Measurements from ENCODE around the gene NFXL1.

Gene NFXL1

DNA sequence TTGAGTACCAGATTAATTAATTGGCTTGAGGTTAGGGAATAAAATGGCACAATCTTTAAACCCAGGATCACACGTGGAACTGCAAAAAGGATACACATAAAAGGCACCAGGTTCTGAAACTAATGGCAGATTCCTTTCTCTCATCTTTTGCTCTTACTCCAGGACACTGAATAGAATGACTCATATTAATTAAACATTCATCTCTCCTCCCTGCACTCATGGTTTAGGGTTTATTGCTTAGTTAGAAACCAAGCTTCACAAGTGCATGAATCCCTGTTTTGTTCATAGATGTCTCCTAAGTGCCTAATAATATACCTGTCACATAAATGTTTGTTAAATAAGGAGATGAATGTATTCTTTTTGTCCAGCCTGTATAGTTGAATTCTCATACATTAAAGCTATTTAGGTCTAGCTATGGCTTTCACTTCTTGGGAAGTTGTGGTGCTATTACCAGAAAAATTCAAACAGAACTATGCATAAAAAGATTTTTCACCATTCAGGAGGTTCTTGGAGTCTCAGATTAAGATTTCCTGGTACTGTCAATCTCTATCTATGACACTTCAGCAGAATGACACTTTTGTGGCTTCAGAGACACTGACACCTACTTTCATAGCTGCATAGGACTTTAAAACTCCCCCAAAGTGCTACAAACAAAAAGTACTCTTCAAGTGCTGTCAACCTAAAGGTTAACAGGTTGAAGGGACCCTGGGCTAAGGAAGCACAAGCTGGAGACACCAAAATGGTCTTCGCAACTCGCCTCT is 83.9 kb downstream of the NFXL1 start:
- no peak for DNase-seq

DNA sequence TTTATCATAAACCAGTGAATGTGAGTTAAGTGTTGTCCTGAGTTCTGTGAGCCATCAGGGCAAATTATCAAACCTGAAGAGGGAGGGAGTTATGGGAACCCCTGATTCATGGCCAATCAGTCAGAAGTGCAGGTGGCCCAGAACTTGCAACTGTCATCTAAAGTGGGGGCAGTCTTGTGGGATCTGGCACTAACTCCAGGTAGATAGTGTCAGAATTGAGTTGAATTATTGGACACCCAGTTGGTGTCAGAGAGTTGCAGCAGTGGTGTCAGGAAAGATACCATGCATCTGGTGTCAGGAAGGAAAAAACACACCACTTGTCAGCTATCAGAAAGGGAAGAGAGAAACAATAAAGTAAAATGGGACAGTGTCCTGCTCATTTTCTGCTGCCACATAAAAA is 84.9 kb downstream of the NFXL1 start:
- no peak for DNase-seq

DNA sequence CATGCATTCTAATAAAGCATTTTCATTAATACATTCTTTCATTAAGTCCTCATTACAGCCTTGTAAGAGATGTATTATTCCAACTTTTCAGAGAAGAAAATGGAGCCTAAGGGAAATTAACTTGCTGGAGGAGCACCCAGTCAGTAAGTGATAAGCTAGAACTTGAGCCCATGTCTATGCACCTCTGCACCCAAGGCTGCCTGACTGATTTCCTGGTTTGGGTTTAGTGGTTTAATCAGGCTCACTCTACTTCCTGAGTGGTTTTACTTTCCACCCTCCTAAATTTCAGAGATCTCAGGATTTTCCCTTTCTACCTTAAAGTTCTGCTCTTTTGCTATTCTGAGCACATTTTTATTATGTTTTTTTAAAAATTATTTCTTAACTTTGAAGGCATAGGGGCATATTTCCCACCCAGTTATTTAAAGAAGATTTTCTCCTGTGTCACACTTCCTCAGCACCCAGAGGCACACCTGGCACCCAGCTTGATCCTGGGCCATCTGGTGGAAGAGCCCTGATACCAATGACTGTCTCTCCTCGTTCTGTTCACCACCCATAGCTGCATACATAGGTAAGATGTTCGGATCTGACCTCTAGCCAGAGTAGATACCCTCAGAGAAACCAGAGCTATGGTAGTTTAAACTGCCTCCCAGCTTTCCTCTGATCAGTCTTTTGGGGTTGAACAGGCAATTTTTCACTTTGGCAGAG is 86.9 kb downstream of the NFXL1 start:
- DNase-seq: no peak

DNA sequence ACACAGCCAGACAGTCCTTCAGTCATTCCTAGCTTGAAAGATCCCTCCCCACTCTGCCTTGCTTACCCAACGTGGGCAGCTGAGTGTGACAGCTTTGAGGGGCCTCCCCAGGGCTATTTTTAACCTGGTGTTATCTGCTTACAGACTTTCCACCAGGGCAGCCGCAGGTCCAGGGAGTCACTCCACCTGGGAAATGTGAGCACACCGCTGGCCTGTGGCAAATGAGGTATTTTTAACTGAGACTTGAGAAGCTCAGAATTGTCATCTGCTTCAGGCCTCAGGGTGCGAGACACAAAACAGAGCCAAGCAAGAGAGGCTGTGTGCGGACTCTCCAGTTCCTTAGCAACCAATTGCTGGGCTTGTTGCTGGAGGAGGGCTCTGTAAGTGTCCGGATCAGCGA is 89.5 kb downstream of the NFXL1 start:
- no peak for DNase-seq

DNA sequence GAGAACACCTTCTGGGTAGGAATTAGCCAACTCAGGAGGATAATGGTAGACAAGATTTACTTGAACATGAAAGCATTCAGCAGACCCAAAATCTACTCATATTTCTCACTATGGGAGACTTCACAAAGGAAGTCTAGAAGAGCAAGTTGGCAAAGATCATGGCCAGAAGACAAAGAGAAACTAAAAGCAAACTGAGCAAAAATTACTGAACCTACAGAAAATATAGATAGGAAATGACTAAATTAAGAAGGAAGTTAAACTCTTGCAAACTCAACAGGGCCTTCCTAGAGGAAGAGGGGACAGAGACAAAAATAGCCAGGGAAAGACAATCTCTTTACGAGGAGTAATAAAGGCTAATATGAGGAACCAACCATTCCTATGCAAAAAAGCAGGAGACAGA is 95.2 kb downstream of the NFXL1 start:
- DNase-seq: no peak

DNA sequence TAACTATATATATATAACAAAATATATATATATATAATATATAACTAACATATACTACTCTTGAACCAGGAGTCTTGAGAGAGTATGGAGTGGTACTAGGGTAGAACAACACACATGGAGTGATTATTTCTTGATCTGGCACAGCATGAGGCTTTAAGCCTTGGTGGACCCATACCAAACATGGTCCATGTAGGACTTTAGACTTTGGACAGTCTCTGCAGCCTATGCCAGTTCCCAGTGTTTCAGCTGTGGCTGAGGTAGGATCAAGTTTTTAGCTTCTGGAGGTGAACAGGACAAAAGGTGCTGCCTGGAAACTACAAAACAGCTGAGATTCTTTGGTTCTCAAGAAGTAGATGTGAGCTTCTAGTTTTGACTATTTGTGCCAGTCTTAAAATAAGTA is 97.1 kb downstream of the NFXL1 start:
- DNase-seq: no peak

DNA sequence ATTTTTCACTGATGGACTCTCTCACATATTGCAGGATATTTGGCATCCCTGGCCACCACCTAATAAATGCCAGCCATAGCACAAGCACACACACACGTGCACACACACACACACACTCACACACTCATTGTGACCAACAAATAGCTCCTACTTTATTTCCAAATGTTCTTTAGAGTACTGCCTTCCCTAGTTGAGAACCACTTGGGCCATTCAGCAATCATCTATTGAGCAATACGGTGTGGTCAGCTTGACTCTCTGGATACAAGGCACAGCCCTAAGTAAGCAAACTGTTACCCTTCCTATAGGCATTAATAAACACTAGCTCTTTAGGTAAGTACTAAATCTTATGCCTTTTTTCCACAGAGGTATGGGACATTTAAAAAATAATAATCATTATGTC is 97.6 kb downstream of the NFXL1 start:
- DNase-seq: no peak

DNA sequence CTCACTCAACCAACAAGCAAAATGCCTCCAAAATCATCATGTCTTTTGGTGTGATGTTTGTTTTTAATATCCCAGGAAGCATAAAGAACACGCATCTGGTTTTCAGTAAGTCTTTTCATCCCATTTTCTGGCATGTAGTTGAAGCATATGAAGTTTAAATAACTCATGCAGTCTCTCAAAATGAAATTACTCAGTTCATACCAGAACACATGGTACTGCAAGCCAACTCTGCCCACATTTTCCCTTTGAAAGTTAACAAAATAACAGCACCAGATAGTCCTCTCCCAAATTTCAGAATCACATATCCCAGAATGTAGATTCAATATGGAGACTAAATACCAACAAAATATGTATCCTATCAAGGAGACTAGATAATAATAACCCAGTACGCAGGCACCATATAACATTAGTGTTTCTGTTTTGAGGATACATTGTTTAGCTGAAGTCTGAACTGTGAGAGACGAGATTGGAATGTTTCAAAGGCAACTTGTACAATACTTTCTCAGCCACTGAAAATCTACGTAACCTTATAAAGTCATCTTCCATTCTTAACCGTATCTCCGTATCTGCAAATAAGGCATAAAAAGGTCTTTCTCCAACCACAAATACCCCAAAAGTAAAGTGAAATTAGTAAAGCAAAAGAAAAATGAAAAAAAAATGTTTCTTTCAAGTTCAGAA is 99.6 kb downstream of the NFXL1 start:
- DNase-seq: no peak

DNA sequence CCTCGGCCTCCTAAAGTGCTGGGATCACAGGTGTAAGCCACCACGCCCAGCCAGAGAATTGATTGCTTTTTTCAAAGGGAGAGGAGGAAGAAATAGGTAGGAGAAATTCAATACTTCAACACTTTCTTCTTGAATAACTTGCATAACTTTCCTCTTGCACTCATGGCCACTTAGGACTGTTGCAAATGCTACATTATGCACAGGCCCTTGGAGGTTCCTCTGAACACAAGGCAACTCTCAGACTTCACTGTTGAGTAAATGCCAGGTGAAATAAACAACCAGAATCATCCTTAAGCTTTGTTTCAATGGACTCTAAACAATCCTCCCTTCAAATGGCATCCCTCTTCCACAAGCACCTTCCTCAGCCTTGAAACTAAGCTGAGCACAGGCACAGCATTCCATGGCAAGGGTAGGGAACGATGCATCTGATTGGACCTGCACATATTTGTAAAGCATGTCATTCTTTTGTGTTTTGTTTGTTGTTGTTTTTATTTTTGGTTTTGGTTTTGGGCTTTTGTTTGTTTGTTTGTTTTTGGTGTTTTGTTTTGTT is 104.7 kb downstream of the NFXL1 start:
- DNase-seq: no peak

DNA sequence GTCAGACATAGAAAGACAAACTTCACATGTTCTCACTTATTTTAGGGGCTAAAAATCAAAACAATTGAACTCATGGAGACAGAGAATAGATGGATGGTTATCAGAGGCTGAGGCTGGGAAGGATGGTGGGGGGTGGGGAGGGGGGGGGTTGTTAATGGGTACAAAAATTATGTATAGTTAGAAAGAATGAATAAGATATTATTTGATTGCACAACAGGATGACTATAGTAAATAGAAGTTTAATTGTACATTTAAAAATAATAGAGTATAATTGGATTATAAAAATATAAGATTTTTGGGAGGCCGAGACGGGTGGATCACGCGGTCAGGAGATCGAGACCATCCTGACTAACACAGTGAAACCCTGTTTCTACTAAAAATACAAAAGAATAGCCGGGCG is 109.8 kb downstream of the NFXL1 start:
- no peak for DNase-seq

DNA sequence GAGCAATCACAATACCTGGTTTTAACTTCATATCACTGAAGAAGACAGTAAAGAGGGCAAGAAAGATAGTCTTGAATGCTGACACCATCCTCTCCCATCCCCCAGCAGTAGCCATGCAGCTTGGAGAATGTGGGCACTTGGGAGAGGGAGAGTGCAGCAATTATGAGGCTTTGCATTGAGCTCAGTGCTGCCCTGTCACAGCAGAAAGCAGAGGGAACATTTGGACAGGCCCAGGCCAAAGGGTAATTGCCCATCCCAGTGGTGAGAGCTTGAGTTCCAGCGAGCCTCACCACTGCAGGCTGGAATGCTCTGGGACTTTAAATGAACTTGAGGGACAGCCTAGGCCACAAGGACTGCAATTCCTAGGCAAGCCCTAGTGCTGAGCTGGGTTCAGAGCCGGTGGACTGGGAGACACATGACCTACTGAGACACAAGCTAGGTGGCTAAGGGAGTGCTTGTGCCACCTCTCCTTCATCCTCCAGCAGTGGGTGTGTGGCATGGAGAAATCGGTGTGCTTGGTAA is 112.8 kb downstream of the NFXL1 start:
- no peak for DNase-seq

DNA sequence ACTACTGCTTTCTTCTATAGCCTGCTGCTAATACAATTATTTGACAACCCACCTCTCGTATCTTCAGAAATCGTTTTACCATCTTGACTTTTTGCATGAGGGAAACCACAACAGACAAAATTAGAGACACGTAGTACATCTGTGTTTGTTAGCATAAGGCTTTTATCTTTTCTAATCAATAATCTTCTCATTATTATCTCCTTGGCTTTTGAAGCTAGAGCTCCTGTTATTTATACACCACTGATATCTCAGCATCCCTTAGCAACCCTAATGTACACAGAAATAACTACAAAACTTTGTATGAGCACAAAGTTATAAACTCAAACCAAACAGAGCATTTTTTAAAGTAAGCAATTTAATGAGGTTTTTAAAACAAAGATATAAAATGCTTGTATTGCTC is 116.2 kb downstream of the NFXL1 start:
- no peak for DNase-seq
